Glutamatergic neuron (in vitro differentiated cells): ENCODE results near the gene PRKCE. TPM values are rescaled to one million over a fixed set of nuclear protein-coding genes. Genes with fewer than 3 reads are reported as not detected.

Experiments
- DNase-seq: peaks from one replicate; pipeline ENCODE4 v3.0.0; 2022
- H3K27ac Mint-ChIP-seq: one replicate; pipeline ENCODE4 v1.8.0; 2020; ENCODE audit warnings: mild to moderate bottlenecking, mixed read lengths, inconsistent platforms; ENCODE audit not compliant: unreplicated experiment
- H3K27me3 Mint-ChIP-seq: one replicate; pipeline ENCODE4 v1.8.0; 2020; ENCODE audit warnings: mild to moderate bottlenecking, moderate library complexity, mixed read lengths, inconsistent platforms; ENCODE audit not compliant: unreplicated experiment
- H3K36me3 Mint-ChIP-seq: one replicate; pipeline ENCODE4 v1.8.0; 2020; ENCODE audit warnings: mild to moderate bottlenecking, mixed read lengths, inconsistent platforms; ENCODE audit not compliant: unreplicated experiment
- H3K4me1 Mint-ChIP-seq: one replicate; pipeline ENCODE4 v1.8.0; 2020; ENCODE audit warnings: mild to moderate bottlenecking, low read depth, mixed read lengths, inconsistent platforms; ENCODE audit not compliant: unreplicated experiment
- H3K4me3 Mint-ChIP-seq: one replicate; pipeline ENCODE4 v1.8.0; 2020; ENCODE audit warnings: mild to moderate bottlenecking, mixed read lengths, inconsistent platforms; ENCODE audit not compliant: unreplicated experiment
- H3K9me3 Mint-ChIP-seq: one replicate; pipeline ENCODE4 v1.8.0; 2020; ENCODE audit warnings: mild to moderate bottlenecking, moderate library complexity, mixed read lengths, inconsistent platforms; ENCODE audit not compliant: unreplicated experiment
- total RNA-seq: library from RNA; stranded (reverse); fragmentation: NEBNext Ultra II Directional; extraction: Animal tissue kit (Norgen Biotek cat#: 25700); gene quantifications from one replicate; pipeline ENCODE4 v1.2.1, GENCODE V29; 2021; ENCODE audit not compliant: unreplicated experiment
- TF ChIP-seq, protein P1 (sequence below): fragments of 200-600 bp; sonication (generic); IDR thresholded peaks from one replicate; pipeline ENCODE4 v1.5.0; 2021; ENCODE audit not compliant: partially characterized antibody, unreplicated experiment

PRKCE gene
- total RNA-seq, 1 donor from 2014 or later, result 74.8 TPM

- Mint-ChIP-seq H3K4me3 (no peak overlapping the region), H3K4me1 (no peaks in the 10 kb centered on the region), H3K36me3 (peaks cover 6% of the 10 kb centered on the region), H3K27ac (no peak overlapping the region), H3K9me3 (no peaks in the 10 kb centered on the region), H3K27me3 (peaks cover 4% of the 10 kb centered on the region)
- TF ChIP-seq, protein P1, sequence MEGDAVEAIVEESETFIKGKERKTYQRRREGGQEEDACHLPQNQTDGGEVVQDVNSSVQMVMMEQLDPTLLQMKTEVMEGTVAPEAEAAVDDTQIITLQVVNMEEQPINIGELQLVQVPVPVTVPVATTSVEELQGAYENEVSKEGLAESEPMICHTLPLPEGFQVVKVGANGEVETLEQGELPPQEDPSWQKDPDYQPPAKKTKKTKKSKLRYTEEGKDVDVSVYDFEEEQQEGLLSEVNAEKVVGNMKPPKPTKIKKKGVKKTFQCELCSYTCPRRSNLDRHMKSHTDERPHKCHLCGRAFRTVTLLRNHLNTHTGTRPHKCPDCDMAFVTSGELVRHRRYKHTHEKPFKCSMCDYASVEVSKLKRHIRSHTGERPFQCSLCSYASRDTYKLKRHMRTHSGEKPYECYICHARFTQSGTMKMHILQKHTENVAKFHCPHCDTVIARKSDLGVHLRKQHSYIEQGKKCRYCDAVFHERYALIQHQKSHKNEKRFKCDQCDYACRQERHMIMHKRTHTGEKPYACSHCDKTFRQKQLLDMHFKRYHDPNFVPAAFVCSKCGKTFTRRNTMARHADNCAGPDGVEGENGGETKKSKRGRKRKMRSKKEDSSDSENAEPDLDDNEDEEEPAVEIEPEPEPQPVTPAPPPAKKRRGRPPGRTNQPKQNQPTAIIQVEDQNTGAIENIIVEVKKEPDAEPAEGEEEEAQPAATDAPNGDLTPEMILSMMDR, result no peak
- DNase-seq, result no peak
These were observed 371.8 kb downstream of the PRKCE start for GRCh38 chr2:46023165-46023854.

DNA sequence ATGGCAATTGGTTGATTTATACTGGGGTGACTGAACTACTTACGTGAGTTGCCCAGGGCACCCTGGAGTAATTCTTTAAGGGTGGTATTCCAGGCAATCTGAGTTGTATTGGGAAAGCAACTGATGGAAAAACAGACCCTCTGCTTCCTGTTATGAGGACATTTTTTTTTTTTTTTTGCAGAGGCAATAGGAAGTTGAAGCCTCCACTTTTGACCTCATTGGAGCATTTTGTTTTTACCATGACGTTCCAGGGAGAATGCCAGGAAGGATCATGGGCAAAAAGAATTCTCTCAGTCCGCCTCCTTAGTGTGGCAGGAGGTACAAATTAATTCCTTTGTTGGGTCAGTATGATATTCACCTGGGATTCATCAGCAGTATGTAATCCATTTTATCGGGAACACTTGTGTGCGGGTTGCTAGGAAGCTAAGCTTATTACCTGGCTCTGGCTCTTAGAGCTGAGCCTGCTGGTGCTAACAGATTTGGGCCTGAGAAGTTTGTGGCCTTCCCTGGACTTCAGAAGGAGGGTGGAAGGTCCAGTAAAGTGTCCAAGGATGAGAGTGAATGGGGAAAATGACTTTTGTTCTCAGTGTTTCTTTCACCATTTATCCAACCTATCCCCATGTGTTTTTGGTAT, 372.8 kb downstream of the PRKCE start:
- TF ChIP-seq, protein P1, result no peak
- no peak for DNase-seq
- Mint-ChIP-seq H3K4me3 (no peak overlapping the region), H3K27ac (no peak overlapping the region), H3K9me3 (no peaks in the 10 kb centered on the region), H3K27me3 (peaks cover 4% of the 10 kb centered on the region), H3K36me3 (peaks cover 6% of the 10 kb centered on the region), H3K4me1 (no peaks in the 10 kb centered on the region)

DNA sequence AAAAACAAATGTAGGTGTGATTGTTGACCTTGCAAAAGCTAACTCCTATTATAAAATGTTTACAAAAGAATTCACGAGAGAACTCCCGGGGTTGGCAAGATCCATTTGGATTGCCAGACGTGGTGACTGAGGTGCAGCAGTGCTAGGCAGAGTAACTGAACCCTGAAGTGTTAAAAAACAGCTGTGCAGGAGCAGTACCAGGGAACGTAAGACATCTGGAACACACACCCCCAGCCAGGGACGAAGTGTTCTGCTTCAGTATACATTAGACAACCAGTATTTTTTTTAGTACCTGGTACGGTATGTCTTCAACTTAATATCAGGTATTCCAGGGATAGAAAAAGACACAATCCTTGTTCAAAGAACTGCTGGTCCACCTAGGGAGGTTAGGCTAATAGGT, 373.6 kb downstream of the PRKCE start:
- Mint-ChIP-seq H3K4me1 (no peaks in the 10 kb centered on the region), H3K4me3 (no peak overlapping the region), H3K36me3 (peaks cover 6% of the 10 kb centered on the region), H3K27me3 (peaks cover 4% of the 10 kb centered on the region), H3K27ac (no peak overlapping the region), H3K9me3 (no peaks in the 10 kb centered on the region)
- TF ChIP-seq, protein P1, result no peak
- DNase-seq, result no peak

DNA sequence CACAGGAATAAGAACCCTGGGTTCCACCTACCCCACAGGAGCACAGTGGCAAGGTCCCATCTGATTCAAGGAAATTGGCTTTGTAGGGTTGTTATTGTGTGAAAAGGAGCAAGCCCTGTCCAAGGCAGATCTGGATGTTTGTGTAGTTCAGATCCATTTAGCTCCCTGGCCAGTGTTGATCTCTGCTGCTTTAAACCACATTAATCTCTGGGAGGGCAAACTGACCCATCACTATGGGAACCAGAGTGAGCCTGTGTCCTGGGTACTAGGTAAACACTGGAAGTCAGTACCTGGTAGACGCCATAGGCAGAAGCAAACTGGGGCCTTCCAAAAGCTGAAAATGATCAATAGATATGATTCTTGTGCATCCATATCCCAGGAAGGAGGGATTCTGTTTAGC, 374.2 kb downstream of the PRKCE start:
- TF ChIP-seq, protein P1, result no peak
- Mint-ChIP-seq H3K4me1 (no peaks in the 10 kb centered on the region), H3K9me3 (no peaks in the 10 kb centered on the region), H3K27me3 (peaks cover 4% of the 10 kb centered on the region), H3K27ac (no peak overlapping the region), H3K36me3 (peaks cover 2% of the 10 kb centered on the region), H3K4me3 (no peak overlapping the region)
- DNase-seq, result no peak

DNA sequence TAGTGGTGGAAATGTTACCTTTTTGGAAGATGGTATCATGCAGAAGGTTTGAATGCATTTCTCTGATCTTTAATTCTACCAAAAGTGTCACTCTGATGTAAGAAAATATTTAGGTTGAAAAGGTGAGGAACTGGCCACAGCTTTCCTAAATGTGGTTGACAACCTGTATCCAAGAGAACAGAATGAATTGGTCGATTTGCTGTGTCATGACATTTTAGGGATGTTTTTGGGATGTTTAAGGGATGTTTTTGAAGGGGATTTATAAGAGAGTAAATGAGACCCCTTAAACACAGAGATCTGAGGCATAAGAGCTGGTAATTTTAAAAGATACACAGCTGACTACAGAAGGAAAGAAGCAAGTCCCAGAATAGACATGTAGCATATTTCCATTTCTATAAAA, 375.0 kb downstream of the PRKCE start:
- H3K4me3 Mint-ChIP-seq, result no peak overlapping the region
- no peak for DNase-seq
- no peaks in the 10 kb centered on the region for H3K27me3 Mint-ChIP-seq
- TF ChIP-seq, protein P1, result no peak
- H3K9me3 Mint-ChIP-seq, result no peaks in the 10 kb centered on the region
- H3K27ac Mint-ChIP-seq, result no peak overlapping the region
- H3K4me1 Mint-ChIP-seq, result no peaks in the 10 kb centered on the region
- H3K36me3 Mint-ChIP-seq, result no peaks in the 10 kb centered on the region
